Measurements from ENCODE around the gene PEX1. TPM values are rescaled to one million over a fixed set of nuclear protein-coding genes. Genes with fewer than 3 reads are reported as not detected.

Gene PEX1
- total and polyA plus RNA-seq, 2 of the 4 experiments (the other 2 are of a cell fraction), result 8.1 to 12.7 TPM

DNA sequence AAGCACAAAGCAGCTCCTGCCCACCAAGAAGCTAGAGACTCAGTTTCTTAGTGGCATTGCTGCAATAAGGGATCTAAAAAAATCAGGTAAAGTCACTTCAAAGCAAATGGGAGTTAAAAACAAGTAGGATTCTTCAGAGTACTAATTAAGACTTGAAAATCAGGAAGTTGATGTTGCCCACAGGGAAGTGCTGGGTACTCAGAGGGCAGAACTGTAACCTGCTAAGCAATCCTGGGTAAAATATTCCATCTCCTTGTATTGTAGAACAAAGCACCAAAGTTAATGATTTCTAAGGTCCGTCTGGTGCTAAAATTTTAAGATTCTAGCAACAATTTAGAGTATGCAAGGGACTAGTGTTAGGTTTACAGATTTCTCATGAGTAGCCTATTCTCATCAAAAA, 8.3 kb downstream of the PEX1 start:
- intact Hi-C loops (cut with micrococcal nuclease), result no loop called here
- H4K5ac ChIP-seq (ENCODE audit: low read depth, low read length), result no peak overlapping the region
- no peak overlapping the region for H2BK15ac ChIP-seq (ENCODE audit: low read depth, low read length)
- H3K27me3 ChIP-seq (ENCODE audit: control insufficient read depth, insufficient read depth, low read length), result no peaks in the 10 kb centered on the region
- in situ Hi-C loops (cut with MboI; ENCODE audit: low sequenced_read_pairs), result no loop called here
- H3K79me1 ChIP-seq (ENCODE audit: low read depth in 1 of 2, low read length in 2 of 2), result peaks cover 4 to 13% of the 10 kb centered on the region in 2 experiments; a peak in 3 of 4 replicates
- no peak overlapping the region for H3K56ac ChIP-seq (ENCODE audit: extremely low read depth, insufficient read depth, low read length)
- CTCF ChIA-PET, result no interaction called here
- no peak overlapping the region for H3K4me2 ChIP-seq (ENCODE audit: low read depth, low read length)
- no peak overlapping the region for H3K4ac ChIP-seq (ENCODE audit: low read depth, low read length)
- no peaks in the 10 kb centered on the region for H3K9me1 ChIP-seq (ENCODE audit: insufficient read depth, low read length)
- no TSS peak for BruUV-seq (replicated peaks)
- no peak overlapping the region for H3K23ac ChIP-seq (ENCODE audit: low read depth, low read length)
- TF ChIP-seq, protein P1, sequence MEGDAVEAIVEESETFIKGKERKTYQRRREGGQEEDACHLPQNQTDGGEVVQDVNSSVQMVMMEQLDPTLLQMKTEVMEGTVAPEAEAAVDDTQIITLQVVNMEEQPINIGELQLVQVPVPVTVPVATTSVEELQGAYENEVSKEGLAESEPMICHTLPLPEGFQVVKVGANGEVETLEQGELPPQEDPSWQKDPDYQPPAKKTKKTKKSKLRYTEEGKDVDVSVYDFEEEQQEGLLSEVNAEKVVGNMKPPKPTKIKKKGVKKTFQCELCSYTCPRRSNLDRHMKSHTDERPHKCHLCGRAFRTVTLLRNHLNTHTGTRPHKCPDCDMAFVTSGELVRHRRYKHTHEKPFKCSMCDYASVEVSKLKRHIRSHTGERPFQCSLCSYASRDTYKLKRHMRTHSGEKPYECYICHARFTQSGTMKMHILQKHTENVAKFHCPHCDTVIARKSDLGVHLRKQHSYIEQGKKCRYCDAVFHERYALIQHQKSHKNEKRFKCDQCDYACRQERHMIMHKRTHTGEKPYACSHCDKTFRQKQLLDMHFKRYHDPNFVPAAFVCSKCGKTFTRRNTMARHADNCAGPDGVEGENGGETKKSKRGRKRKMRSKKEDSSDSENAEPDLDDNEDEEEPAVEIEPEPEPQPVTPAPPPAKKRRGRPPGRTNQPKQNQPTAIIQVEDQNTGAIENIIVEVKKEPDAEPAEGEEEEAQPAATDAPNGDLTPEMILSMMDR (conservative IDR thresholded peaks at IDR 0.05; ENCODE audit: low read depth, low read length), result no peak
- TF ChIP-seq POLR2A (IDR thresholded peaks at IDR 0.05; ENCODE audit: low read depth, low read length) (no peak), CEBPB (IDR thresholded peaks at IDR 0.05; ENCODE audit: low read depth, low read length) (no peak), RAD21 (IDR thresholded peaks at IDR 0.05; ENCODE audit: low read length) (no peak), NFE2L2 (IDR thresholded peaks at IDR 0.05; ENCODE audit: low read depth, low read length) (no peak), MAFK (IDR thresholded peaks at IDR 0.05; ENCODE audit: low read depth, low read length) (no peak), MXI1 (IDR thresholded peaks at IDR 0.05; ENCODE audit: borderline replicate concordance, low read depth, low read length) (no peak)
- POLR2A ChIA-PET (ENCODE audit: unreplicated experiment), result no interaction called here
- H3K18ac ChIP-seq (ENCODE audit: low read depth, low read length), result no peak overlapping the region
- H4K20me1 ChIP-seq (ENCODE audit: insufficient read depth, low read length), result no peaks in the 10 kb centered on the region
- H2AK5ac ChIP-seq (ENCODE audit: low read depth, low read length), result no peak overlapping the region
- H2AFZ ChIP-seq (replicated peaks; ENCODE audit: low read length, poor library complexity), result no peak overlapping the region
- H3K9me3 ChIP-seq (ENCODE audit: control insufficient read depth, insufficient read depth, low read length), result no peaks in the 10 kb centered on the region
- H2AK9ac ChIP-seq (replicated peaks; ENCODE audit: low read depth, low read length, poor library complexity), result no peak overlapping the region
- H4K91ac ChIP-seq (ENCODE audit: insufficient read depth, low read depth, low read length), result no peak overlapping the region
- no peak overlapping the region for H3K27ac ChIP-seq (ENCODE audit: insufficient read depth, low read length)
- H2BK20ac ChIP-seq (ENCODE audit: low read depth, low read length), result no peak overlapping the region
- no peak overlapping the region for H2BK5ac ChIP-seq (ENCODE audit: low read depth, low read length, poor library complexity, severe bottlenecking)
- H3K9ac ChIP-seq (ENCODE audit: low read depth, low read length), result no peak overlapping the region
- dilution Hi-C loops (cut with HindIII; ENCODE audit: low sequenced_read_pairs, unreplicated experiment), result no loop called here
- no peak overlapping the region for H3K14ac ChIP-seq (replicated peaks; ENCODE audit: low read depth, low read length)
- no peak overlapping the region for H2BK120ac ChIP-seq (ENCODE audit: low read depth, low read length)
- no peak overlapping the region for H4K8ac ChIP-seq (ENCODE audit: low read depth in 2 of 2, low read length in 2 of 2)
- no peak for ATAC-seq (ENCODE audit: low read depth)
- no peaks in the 10 kb centered on the region for H3K4me1 ChIP-seq (ENCODE audit: control insufficient read depth, insufficient read depth, low read length)
- peaks cover 6% of the 10 kb centered on the region; the same call in 1 of the 2 replicates for H3K36me3 ChIP-seq (ENCODE audit: control insufficient read depth, insufficient read depth, low read length)
- WGBS, 2 experiments (ENCODE audit: extremely low coverage in 2 of 2, insufficient read length in 1 of 2), result no CpG with 5 or more reads among the region's 1 CpG
- DNase-seq, result no peak
- H3K4me3 ChIP-seq (ENCODE audit: insufficient read depth, low read depth, low read length), result no peak overlapping the region

All from IMR-90 (cell line).